ENCODE results near the gene LZTFL1.

The LZTFL1 gene

DNA sequence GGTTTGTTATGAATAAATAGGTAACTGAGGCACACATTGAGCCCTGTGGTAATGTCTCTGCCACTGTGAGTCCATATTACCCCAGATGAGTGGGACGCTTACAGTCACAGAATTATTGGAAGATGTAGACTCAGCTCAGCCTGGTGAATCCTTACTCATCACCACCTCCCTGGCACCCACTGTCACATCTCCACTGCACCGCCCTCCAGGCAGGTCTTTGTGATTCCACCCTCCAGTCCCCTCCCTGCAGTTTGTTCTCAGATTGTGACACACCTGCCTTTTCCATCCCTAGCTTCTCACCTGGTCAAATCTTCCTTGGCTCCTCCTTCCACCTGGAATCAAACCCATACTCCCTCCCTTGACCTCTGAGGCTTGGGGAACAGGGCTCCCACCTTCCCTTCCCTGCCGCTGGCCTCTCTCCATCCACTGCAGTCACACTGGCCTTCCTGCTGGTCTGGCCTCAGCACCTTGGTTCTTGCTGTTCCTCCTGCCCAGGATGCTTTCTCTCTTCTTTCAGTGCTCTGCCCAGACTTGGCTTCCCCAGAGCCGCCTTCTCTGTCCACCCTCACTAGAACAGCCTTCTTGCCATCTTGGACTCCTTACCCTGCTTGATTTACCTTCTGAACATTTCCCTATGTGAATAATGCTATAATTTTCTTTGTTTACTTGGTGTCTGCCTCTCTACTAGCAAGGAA lies 55.0 kb downstream of the LZTFL1 start:
- no peak for DNase-seq (ENCODE audit: low read depth)

- DNase-seq (ENCODE audit: low read depth) = no peak
These were observed 56.2 kb downstream of the LZTFL1 start for GRCh38 chr3:45785605-45786150.

- DNase-seq (ENCODE audit: low read depth) = no peak
These were observed 58.3 kb downstream of the LZTFL1 start for GRCh38 chr3:45783667-45784066.

GRCh38 chr3:45782381-45782780 lies 59.5 kb downstream of the LZTFL1 start:
- no peak for DNase-seq (ENCODE audit: low read depth)

DNA sequence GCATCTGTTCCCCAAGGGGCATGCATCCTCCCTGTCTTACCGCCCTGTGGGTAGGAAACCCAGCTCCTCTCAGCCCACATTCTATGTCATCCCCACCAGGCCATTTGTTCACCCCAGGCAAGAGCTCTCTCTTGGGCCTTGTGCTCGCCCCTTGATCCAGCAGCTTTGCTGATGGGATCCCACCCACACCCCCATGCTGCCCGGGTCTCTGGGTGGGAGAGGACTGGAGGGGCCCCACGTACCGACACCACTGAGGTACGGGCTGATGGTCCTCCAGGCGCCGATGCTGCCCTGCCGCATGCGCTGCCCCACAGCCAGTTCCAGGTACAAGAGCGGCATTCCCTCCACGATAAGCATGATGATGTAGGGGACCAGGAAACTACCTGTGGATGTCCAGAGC lies 60.1 kb downstream of the LZTFL1 start:
- DNase-seq (ENCODE audit: low read depth) = no peak

DNA sequence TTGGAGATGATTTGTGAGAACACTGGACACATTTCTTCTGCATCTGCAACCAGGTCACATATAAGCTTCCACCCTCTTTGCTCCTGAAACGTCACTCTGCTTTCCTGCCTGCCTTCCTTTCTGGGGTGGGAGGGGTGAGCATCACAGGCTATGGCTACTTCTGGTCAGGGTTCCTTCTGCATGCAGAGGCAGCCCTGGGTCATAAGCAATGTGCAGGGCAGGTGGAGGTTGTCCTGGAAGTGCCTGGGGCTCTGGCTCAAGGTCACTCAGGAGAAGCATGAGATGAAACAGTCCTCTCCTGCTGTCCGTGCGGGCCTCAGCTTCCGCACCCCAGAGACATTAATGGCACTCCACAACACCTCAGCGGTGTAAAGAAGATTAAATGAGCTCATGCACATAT lies 60.6 kb downstream of the LZTFL1 start:
- DNase-seq (ENCODE audit: low read depth) = no peak

- no peak for DNase-seq (ENCODE audit: low read depth)
These were observed 61.9 kb downstream of the LZTFL1 start for GRCh38 chr3:45779746-45780735.

- DNase-seq (ENCODE audit: low read depth) = no peak
These were observed 63.1 kb downstream of the LZTFL1 start for GRCh38 chr3:45778761-45779201.

GRCh38 chr3:45777746-45778386 lies 64.1 kb downstream of the LZTFL1 start:
- DNase-seq (ENCODE audit: low read depth) = no peak

DNA sequence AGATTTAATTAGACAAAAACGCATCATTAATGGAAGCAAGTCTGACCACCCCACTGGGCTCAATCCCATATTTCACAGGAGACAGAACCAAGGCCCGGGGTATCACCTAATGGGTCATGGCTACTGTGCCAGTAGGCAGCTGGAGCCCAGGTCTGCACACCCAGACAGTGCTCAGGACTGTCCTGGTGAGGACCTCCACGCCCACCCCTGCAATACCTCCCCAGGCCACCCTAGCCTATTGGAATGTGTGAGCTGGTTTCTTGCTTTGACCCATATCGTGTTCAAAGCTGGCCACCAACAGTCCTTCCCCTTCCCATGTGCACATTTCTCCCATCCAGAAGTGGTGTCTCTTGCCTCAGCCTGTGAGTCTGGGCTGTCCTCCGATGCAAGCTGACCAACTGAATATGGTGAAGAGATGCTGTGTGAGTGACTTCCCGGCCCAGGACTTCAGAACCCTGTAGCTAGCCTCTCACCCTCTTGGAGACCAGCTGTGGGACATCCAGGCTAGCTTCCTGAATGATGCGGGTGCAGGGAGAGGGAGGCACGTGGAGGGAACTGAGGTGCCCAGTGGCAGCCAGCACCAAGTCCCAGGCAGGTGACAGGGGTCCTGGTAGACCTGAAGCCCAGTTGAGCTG lies 64.7 kb downstream of the LZTFL1 start:
- DNase-seq (ENCODE audit: low read depth) = no peak

- DNase-seq (ENCODE audit: low read depth) = no peak
These were observed 65.3 kb downstream of the LZTFL1 start for GRCh38 chr3:45776611-45777010.

GRCh38 chr3:45776301-45776595 lies 65.7 kb downstream of the LZTFL1 start:
- DNase-seq (ENCODE audit: low read depth) = no peak

GRCh38 chr3:45775571-45776300 lies 66.2 kb downstream of the LZTFL1 start:
- DNase-seq (ENCODE audit: low read depth) = no peak

- no peak for DNase-seq (ENCODE audit: low read depth)
These were observed 67.1 kb downstream of the LZTFL1 start for GRCh38 chr3:45774581-45775521.

DNA sequence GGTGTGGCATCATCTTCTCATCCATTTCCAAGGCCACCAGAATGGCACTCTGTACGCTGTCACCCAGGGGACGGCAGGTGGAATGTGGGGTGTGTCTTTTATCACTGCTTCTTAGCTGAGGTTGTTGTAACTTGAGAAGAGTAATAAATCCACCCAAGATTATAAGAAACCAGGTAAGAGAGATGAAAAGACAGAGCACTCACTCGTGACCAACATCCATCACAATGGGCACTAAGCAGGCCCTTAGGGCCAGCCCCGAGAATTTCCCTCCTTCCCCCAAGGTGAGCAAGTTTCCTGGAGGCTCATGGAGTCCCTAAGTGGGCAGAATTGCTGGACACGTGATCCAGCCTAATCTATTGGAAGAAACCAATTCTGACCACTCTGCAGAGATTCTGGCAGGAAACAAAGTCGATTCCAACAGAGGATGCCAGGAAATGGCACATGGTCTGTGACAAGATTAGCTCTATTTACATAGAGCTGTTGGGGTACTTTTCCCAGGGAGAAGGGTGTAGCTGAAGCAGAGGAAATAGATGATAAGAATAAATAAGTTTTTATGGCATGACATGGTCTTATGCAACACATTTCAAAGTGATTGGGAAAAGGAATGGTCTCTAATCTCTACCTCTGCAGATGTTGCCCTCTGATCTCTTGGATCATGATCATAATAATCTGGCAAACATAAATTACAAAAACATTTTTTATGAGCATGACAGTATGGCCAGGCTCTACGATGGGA lies 68.0 kb downstream of the LZTFL1 start:
- DNase-seq (ENCODE audit: low read depth) = no peak
